Activated naive CD4-positive, alpha-beta T cell (primary cell): ENCODE results near the gene MBD4.

Experiments
- DNase-seq, 4 experiments: peaks; one replicate each; lab custom pipeline; 2025; lab: John Stamatoyannopoulos, UW

MBD4 gene

GRCh38 chr3:129382366-129382765 is 57.4 kb downstream of the MBD4 start:
- DNase-seq: no peak
